ENCODE results near the gene ADD1.

ADD1 gene

DNA sequence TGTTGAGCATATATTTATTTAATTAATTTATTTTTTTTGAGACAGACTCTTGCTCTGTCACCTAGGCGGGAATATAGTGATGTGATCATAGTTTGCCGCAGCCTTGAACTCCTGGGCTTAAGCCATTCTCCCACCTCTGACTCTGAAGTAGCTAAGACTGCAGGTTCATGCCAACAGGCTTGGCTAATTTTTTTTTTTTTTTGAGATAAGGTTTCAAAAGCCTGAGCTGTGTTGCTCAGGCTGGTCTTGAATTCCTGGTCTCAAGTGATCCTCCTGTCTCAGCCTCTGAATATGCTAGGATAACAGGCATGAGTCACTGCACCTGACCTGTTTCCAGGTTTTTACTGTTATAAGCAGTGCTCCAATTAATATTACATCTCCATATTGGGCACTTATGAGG, 4.8 kb downstream of the ADD1 start:
- no peaks in the 10 kb centered on the region for H3K9me3 ChIP-seq (ENCODE audit: low read length)
- H3K27ac ChIP-seq (ENCODE audit: low read depth, low read length), result no peak overlapping the region
- no peak overlapping the region for H3K9ac ChIP-seq (ENCODE audit: low read length)
- no peak overlapping the region for H3K4me3 ChIP-seq (ENCODE audit: low read depth in 1 of 2, low read length in 2 of 2)
- H3K4me1 ChIP-seq (ENCODE audit: insufficient read depth, low read length), result peaks cover 56% of the 10 kb centered on the region
- H3K27me3 ChIP-seq (ENCODE audit: control insufficient read depth in 1 of 2, insufficient read depth in 2 of 2, low read length in 2 of 2), result no peaks in the 10 kb centered on the region
- no peaks in the 10 kb centered on the region for H3K36me3 ChIP-seq (ENCODE audit: insufficient read depth, low read length)

DNA sequence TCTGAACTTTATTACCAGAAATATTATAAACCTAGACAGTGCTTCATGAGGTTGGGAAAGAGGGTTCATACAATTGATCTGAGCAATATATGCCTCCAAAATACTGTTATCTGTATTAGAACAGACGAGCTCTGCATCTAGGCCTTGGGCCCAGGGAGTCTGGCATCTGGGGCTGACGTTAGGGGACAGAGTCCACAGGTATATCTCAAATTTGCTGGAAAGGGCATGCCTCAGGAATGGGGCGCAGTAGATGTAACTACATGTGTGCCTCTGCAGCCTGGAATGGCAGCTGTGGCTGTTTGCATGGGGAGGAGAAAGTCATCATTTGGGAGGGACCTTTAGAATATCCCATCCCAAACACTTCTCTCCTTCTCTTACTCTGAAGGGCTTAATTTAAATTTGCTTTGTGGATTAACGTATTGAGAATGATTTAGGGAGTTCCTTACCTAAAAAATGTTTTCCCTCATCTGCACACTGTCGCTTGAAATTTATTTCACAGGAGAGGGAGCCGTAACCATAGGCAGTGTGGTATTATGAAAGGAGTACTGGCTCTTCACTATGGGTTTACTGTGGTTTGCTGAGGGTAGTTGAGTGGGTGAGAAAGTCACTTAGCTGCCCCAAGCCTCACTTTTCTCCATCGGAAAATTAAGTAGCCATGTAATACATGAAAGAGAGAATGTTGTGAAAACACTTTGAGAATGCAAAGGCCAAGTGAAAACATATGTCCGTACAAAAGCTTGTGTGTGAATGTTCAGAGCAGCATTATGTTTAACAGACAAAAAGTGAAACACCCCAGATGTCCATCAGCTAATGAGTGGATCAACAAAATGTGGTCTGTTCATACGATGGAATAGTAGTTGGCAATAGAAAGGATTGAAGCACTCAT, 5.9 kb downstream of the ADD1 start:
- Histone ChIP-seq H3K36me3 (ENCODE audit: insufficient read depth, low read length) (peaks cover 8% of the 10 kb centered on the region), H3K27ac (ENCODE audit: low read depth, low read length) (no peak overlapping the region), H3K9ac (ENCODE audit: low read length) (no peak overlapping the region), H3K4me3 (ENCODE audit: low read depth in 1 of 2, low read length in 2 of 2) (no peak overlapping the region), H3K9me3 (ENCODE audit: low read length) (no peaks in the 10 kb centered on the region), H3K4me1 (ENCODE audit: insufficient read depth, low read length) (peaks cover 57% of the 10 kb centered on the region), H3K27me3 (ENCODE audit: control insufficient read depth in 1 of 2, insufficient read depth in 2 of 2, low read length in 2 of 2) (no peaks in the 10 kb centered on the region)

DNA sequence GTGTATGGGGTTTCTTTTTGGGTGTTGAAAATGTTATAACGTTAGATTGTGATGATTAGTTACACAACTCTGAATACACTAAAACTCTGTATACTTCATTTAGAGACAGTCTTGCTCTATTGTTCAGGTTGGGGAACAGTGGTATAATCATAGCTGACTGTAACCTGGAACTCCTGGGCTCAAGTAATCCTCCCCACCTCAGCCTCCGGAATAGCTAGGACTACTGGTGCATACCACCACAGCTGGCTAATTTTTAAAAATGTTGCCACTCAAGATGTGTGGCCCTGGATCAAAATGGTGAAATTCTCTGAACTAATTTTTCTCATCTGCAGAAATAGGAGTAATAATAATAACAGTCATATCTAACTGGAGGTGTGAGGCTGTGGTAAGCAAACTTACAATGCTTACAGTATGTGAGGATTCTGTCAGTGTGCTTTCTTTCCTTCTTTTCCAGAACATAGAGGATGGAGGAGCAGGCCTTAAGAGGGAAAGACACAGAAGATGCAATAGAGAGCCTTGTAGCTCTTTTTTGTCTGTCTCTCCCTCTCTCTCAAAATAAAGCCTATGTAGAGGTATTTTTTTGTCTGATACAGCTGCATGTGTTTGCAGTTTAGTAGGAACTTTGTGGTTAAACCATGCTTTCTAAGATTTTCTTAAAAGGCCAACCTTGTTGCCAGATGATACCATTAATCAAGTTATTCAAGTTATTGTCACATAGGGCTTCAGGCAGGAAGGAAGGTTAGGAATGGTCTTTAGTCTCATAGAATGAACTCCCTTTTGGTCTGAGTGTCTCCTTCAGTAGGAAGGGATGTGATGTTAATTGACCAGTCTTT, 7.5 kb downstream of the ADD1 start:
- H3K4me1 ChIP-seq (ENCODE audit: insufficient read depth, low read length), result peaks cover 57% of the 10 kb centered on the region

DNA sequence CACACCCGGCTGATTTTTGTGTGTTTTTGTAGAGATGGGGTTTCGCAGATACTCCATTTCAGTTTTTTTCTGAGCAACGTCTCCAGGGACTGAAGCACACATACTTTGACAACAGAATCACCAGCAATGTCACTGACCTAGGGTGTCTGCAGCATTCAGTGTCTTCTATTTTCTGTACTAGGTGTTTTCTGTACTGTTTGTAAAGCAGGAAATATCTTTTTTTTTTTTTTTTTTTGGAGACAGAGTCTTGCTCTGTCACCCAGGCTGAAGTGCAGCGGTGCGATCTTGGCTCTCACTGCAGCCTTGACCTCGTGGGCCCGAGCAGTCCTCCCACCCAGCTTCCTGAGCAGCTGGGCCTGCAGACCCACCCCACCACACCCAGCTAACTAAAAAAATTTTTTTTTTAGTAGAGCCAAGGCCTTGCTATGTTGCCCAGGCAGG, 8.9 kb downstream of the ADD1 start:
- Histone ChIP-seq H3K9me3 (ENCODE audit: low read length) (no peaks in the 10 kb centered on the region), H3K9ac (ENCODE audit: low read length) (no peak overlapping the region), H3K4me1 (ENCODE audit: insufficient read depth, low read length) (peaks cover 53% of the 10 kb centered on the region), H3K4me3 (ENCODE audit: low read depth in 1 of 2, low read length in 2 of 2) (no peak overlapping the region), H3K36me3 (ENCODE audit: insufficient read depth, low read length) (peaks cover 15% of the 10 kb centered on the region), H3K27ac (ENCODE audit: low read depth, low read length) (no peak overlapping the region), H3K27me3 (ENCODE audit: control insufficient read depth in 1 of 2, insufficient read depth in 2 of 2, low read length in 2 of 2) (no peaks in the 10 kb centered on the region)

More for the DNA sequence above, 7.5 kb downstream of the ADD1 start:
- H3K27me3 ChIP-seq (ENCODE audit: control insufficient read depth in 1 of 2, insufficient read depth in 2 of 2, low read length in 2 of 2), result no peaks in the 10 kb centered on the region
- H3K36me3 ChIP-seq (ENCODE audit: insufficient read depth, low read length), result peaks cover 15% of the 10 kb centered on the region
- no peak overlapping the region for H3K4me3 ChIP-seq (ENCODE audit: low read depth in 1 of 2, low read length in 2 of 2)
- no peak overlapping the region for H3K9ac ChIP-seq (ENCODE audit: low read length)
- no peak overlapping the region for H3K27ac ChIP-seq (ENCODE audit: low read depth, low read length)
- no peaks in the 10 kb centered on the region for H3K9me3 ChIP-seq (ENCODE audit: low read length)

DNA sequence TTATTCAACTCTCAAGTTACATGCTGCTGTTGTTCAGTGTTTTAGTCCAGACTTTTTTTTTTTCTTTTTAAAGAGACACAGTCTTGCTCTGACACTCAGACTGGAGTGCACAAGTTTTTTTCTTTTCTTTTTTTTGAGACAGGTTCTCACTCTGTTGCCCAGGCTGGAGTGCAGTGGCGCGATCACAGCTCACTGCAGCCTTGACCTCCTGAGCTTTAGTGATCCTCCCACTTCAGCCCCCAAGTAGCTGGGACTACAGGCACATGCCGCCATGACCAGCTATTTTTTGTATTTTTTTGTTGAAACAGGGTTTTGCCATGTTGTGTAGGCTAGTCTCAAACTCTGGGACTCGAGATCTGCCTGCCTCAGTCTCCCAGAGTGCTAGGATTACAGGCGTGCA, 11.9 kb downstream of the ADD1 start:
- H3K27me3 ChIP-seq (ENCODE audit: control insufficient read depth in 1 of 2, insufficient read depth in 2 of 2, low read length in 2 of 2), result no peaks in the 10 kb centered on the region
- H3K9me3 ChIP-seq (ENCODE audit: low read length), result no peaks in the 10 kb centered on the region
- H3K36me3 ChIP-seq (ENCODE audit: insufficient read depth, low read length), result peaks cover 15% of the 10 kb centered on the region
- H3K9ac ChIP-seq (ENCODE audit: low read length), result no peak overlapping the region
- no peak overlapping the region for H3K27ac ChIP-seq (ENCODE audit: low read depth, low read length)
- H3K4me1 ChIP-seq (ENCODE audit: insufficient read depth, low read length), result peaks cover 51% of the 10 kb centered on the region
- H3K4me3 ChIP-seq (ENCODE audit: low read depth in 1 of 2, low read length in 2 of 2), result no peak overlapping the region

DNA sequence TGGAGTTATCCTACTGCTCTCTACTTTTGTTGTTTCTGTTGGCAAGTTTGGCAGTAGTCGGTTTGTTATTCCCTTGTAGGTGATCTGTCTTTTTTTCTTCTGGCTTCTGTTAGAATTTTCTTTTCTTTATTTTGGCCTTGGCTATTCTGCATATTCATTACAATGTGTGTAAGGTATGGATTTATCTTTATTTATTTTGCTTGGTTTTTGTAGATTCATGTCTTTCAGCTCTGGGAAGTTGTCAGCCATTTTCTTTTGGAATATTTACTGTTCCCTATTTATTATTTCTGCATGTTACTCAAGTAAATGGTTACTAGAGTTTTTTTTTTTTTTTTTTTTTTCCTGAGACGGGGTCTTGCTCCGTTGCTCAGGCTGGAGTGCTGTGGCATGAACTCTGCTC, 12.6 kb downstream of the ADD1 start:
- Histone ChIP-seq H3K4me3 (ENCODE audit: low read depth in 1 of 2, low read length in 2 of 2) (no peak overlapping the region), H3K36me3 (ENCODE audit: insufficient read depth, low read length) (peaks cover 15% of the 10 kb centered on the region), H3K4me1 (ENCODE audit: insufficient read depth, low read length) (peaks cover 54% of the 10 kb centered on the region), H3K9ac (ENCODE audit: low read length) (no peak overlapping the region), H3K27me3 (ENCODE audit: control insufficient read depth in 1 of 2, insufficient read depth in 2 of 2, low read length in 2 of 2) (no peaks in the 10 kb centered on the region), H3K9me3 (ENCODE audit: low read length) (no peaks in the 10 kb centered on the region), H3K27ac (ENCODE audit: low read depth, low read length) (no peak overlapping the region)

DNA sequence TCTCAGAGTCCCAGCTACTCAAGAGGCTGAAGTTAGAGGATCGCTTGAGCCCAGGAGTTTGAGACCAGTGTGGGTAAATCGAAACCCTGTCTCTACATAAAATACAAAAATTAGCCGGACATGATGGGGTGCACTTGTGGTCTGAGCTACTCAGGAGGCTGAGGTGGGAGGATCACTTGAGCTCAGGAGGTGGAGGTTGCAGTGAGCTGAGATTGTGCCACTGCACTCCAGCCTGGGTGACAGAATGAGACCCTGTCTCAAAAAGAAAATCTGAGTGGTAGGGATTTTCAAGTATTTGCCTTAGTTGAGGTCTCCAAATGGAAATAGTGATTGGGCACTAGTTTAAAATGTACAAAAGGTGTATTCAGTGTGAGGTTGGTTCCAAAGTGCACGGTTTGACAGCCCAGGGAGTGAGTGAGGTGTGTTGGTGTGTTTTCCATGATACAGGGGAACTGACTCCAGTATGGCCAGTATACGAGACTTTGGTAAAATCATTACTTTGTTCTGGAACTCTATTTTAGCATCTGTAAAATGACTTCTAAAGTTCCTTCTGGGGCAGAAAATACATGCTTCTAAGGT, 13.8 kb downstream of the ADD1 start:
- H3K4me1 ChIP-seq (ENCODE audit: insufficient read depth, low read length), result peaks cover 59% of the 10 kb centered on the region
- H3K27ac ChIP-seq (ENCODE audit: low read depth, low read length), result no peak overlapping the region
- H3K9ac ChIP-seq (ENCODE audit: low read length), result no peak overlapping the region

DNA sequence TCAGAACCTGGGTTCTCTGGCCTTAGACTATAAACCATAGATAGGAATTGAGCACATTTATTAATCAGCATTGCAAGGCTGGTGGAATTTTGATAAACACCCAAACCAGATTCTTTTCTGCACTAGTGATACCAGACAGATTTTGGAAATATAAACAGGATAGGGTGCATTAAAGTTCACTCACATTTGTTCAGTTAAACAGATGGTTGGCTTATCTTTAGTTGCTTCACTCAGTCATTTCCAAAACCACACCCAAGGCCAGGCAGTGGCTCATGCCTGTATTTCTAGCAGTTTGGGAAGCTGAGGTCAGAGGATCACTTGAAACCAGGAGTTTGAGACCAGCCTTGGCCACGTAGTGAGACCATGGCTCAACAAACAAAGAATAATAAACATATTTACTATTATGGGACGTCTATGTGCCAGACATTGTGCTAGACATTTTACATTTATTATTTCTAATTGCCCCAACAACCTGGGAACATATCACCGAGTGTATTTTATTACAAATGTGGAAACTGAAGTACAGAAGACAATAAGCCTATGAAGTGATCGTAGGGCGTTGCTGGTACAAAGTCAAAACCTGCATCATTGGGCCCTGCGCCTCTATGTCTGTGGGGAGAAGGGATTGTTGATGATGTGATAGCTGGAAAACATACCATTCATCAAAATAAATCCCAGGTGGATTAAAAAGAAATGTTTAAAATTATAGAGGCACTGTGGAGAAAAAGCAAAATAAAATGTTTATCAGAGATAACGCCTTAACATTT, 15.0 kb downstream of the ADD1 start:
- peaks cover 60% of the 10 kb centered on the region for H3K4me1 ChIP-seq (ENCODE audit: insufficient read depth, low read length)
- H3K4me3 ChIP-seq (ENCODE audit: low read depth in 1 of 2, low read length in 2 of 2), result no peak overlapping the region
- H3K27me3 ChIP-seq (ENCODE audit: control insufficient read depth in 1 of 2, insufficient read depth in 2 of 2, low read length in 2 of 2), result no peaks in the 10 kb centered on the region
- H3K9me3 ChIP-seq (ENCODE audit: low read length), result no peaks in the 10 kb centered on the region
- H3K36me3 ChIP-seq (ENCODE audit: insufficient read depth, low read length), result peaks cover 15% of the 10 kb centered on the region
- H3K9ac ChIP-seq (ENCODE audit: low read length), result no peak overlapping the region
- no peak overlapping the region for H3K27ac ChIP-seq (ENCODE audit: low read depth, low read length)

More for the DNA sequence above, 13.8 kb downstream of the ADD1 start:
- Histone ChIP-seq H3K36me3 (ENCODE audit: insufficient read depth, low read length) (peaks cover 15% of the 10 kb centered on the region), H3K27me3 (ENCODE audit: control insufficient read depth in 1 of 2, insufficient read depth in 2 of 2, low read length in 2 of 2) (no peaks in the 10 kb centered on the region), H3K4me3 (ENCODE audit: low read depth in 1 of 2, low read length in 2 of 2) (no peak overlapping the region), H3K9me3 (ENCODE audit: low read length) (no peaks in the 10 kb centered on the region)

DNA sequence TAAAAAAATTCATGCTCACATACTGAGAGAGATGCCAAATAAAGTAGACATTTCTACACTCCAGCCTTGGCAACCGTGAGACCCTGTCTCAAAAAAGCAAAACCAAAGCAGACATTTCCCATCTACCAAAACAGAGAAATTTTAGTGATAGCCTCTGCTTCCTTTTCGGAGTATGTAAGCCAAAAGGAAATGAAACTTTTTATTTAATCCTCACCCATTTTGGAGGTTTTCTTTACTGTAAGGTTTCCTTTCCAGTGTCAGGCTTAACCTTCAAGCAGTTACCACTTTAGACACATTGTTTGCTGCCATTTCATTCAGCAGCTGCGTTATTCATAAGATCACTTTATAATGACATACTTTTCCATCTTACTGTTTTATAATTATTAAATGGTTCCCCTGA, 15.9 kb downstream of the ADD1 start:
- Histone ChIP-seq H3K36me3 (ENCODE audit: insufficient read depth, low read length) (peaks cover 7% of the 10 kb centered on the region), H3K9ac (ENCODE audit: low read length) (no peak overlapping the region), H3K9me3 (ENCODE audit: low read length) (no peaks in the 10 kb centered on the region), H3K27me3 (ENCODE audit: control insufficient read depth in 1 of 2, insufficient read depth in 2 of 2, low read length in 2 of 2) (no peaks in the 10 kb centered on the region), H3K27ac (ENCODE audit: low read depth, low read length) (no peak overlapping the region), H3K4me1 (ENCODE audit: insufficient read depth, low read length) (peaks cover 65% of the 10 kb centered on the region), H3K4me3 (ENCODE audit: low read depth in 1 of 2, low read length in 2 of 2) (no peak overlapping the region)

DNA sequence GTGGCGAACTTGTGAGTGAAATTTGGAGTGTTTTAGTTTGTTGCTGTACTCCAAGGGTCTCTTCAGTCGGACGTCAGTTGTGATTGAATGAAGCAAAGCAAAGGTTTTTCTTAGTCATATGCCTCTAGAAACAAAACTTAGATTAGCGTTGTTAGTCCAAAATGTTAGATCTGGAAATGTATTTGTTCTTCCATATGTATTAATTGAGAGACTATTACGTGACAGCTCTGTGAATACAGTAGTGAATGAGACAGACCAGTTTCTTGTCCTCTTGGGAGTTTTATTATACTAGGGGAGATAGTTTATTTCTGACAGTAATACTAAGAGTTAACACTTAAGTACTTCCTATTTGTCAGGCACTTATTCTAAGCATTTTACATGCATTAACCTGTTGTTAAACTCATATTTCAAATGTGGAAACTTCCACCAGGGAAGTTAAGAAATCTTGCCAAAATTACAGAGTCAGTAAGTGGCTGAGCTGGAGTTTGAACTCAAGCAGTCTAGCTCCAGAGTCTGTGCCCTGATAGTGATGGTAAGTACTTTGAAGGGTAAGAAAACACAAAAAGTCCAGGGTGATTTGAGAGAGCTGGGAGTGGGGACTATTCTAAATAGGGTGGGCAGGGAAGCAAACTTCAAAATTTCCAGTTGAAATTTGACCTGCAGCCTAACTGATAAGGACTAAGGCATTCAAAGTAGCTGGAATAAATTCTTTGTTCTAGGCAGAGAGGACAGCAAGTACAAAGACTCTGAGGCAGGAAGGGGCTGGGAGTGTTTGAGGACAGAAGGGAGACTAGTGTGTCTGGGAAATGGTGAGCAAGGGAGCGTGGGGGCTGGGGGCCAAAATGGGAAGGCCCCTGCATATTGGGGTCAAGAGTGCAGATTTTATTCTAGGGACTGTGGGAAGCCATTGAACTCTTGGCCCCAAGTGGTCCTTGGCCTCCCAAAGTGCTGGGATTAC, 17.0 kb downstream of the ADD1 start:
- Histone ChIP-seq H3K4me1 (ENCODE audit: insufficient read depth, low read length) (peaks cover 64% of the 10 kb centered on the region), H3K27me3 (ENCODE audit: control insufficient read depth in 1 of 2, insufficient read depth in 2 of 2, low read length in 2 of 2) (no peaks in the 10 kb centered on the region), H3K9me3 (ENCODE audit: low read length) (no peaks in the 10 kb centered on the region), H3K9ac (ENCODE audit: low read length) (no peak overlapping the region), H3K27ac (ENCODE audit: low read depth, low read length) (no peak overlapping the region), H3K4me3 (ENCODE audit: low read depth in 1 of 2, low read length in 2 of 2) (no peak overlapping the region), H3K36me3 (ENCODE audit: insufficient read depth, low read length) (no peaks in the 10 kb centered on the region)
